Progenitor cell of endocrine pancreas (in vitro differentiated cells): ENCODE data around the gene C1QTNF3. TPM values are rescaled to one million over a fixed set of nuclear protein-coding genes. Genes with fewer than 3 reads are reported as not detected.
A peak's percentile ranks its signal among the peaks of the same experiment; 100 is the strongest.
"Not testable (repeated sequence)": the region's sequence is repeated elsewhere in the genome, so short reads cannot be mapped to it uniquely, and the experiment has no call there.

Experiments
- DNase-seq: peaks from one replicate; pipeline ENCODE4 v3.0.0; 2021; ENCODE audit warnings: low spot score; ENCODE audit not compliant: unreplicated experiment
- H3K27ac Mint-ChIP-seq: 2 replicates; pipeline ENCODE4 v1.8.0; 2021; ENCODE audit warnings: mild to moderate bottlenecking, moderate library complexity, mixed read lengths
- H3K27me3 Mint-ChIP-seq: 2 replicates; pipeline ENCODE4 v1.8.0; 2021; ENCODE audit warnings: mixed read lengths
- H3K36me3 Mint-ChIP-seq: 2 replicates; pipeline ENCODE4 v1.8.0; 2022; ENCODE audit warnings: mixed read lengths; ENCODE audit not compliant: insufficient read depth
- H3K4me1 Mint-ChIP-seq: 2 replicates; pipeline ENCODE4 v1.8.0; 2021; ENCODE audit warnings: low read depth, mixed read lengths
- H3K4me3 Mint-ChIP-seq: 2 replicates; pipeline ENCODE4 v1.8.0; 2021; ENCODE audit warnings: low read depth, mild to moderate bottlenecking, moderate library complexity, mixed read lengths
- H3K9me3 Mint-ChIP-seq: 2 replicates; pipeline ENCODE4 v1.8.0; 2021; ENCODE audit warnings: low read depth, mixed read lengths
- CTCF ChIP-seq: fragments of 200-600 bp; sonication (generic); IDR thresholded peaks from one replicate; pipeline ENCODE4 v1.5.0; 2021; ENCODE audit warnings: antibody characterized with exemption, mild to moderate bottlenecking; ENCODE audit not compliant: unreplicated experiment
- total RNA-seq: library from RNA; stranded (reverse); gene quantifications from 2 replicates; pipeline ENCODE4 v1.2.1, GENCODE V29; 2021

The C1QTNF3 gene
- total RNA-seq, 1 donor from 2014 or later: 9.6 TPM

DNA sequence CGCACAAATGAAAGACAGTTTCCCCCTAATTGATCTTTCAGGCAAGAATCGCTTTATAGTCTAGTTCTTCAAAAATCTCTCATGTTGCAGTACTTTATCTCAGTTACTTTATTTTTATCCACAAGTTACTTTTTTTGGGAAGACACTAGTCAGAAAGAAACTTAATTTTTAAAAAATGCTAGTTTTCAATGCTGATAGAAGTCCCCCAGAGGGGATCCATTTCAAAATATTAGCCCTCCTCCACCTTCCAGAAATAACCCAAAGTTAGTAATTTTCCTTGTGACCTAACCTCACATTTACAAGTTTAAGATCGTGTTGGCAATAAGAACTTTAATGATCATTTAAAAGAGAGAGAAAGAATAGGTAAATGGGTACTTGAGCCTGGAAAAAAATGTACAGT is 11.0 kb downstream of the C1QTNF3 start:
- H3K4me1 Mint-ChIP-seq: peaks cover 1% of the 10 kb centered on the region

DNA sequence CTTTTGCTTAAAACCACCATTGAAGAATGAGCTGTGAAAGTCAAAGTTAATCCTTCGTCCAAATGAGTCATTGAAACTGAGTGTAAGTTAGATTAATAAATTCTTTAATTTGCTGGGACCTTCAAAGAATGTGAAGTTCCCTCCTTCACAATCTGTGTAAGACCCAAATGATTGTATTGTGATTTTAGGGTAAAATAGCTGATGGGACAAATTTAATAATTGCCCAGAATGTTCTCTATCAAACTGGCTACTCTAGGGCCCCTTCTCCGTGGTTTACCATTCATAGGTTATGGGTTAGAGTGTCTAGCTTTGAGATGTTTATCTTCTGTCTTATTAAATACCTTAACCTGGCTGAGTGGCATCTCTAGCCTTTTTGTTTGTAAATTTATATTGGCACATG is 11.9 kb downstream of the C1QTNF3 start:
- TF ChIP-seq CTCF: no peak
- H3K4me3 Mint-ChIP-seq: no peak overlapping the region
- no peaks in the 10 kb centered on the region for H3K27me3 Mint-ChIP-seq
- no peak overlapping the region for H3K27ac Mint-ChIP-seq
- H3K9me3 Mint-ChIP-seq: no peaks in the 10 kb centered on the region
- peaks cover 1% of the 10 kb centered on the region for H3K4me1 Mint-ChIP-seq
- H3K36me3 Mint-ChIP-seq: peaks cover 29% of the 10 kb centered on the region
- no peak for DNase-seq

More for the DNA sequence above, 11.0 kb downstream of the C1QTNF3 start:
- no peak overlapping the region for H3K27ac Mint-ChIP-seq
- DNase-seq: no peak
- no peaks in the 10 kb centered on the region for H3K27me3 Mint-ChIP-seq
- H3K4me3 Mint-ChIP-seq: no peak overlapping the region
- peaks cover 28% of the 10 kb centered on the region for H3K36me3 Mint-ChIP-seq
- no peaks in the 10 kb centered on the region for H3K9me3 Mint-ChIP-seq
- TF ChIP-seq CTCF: no peak

- H3K27me3 Mint-ChIP-seq, DNase-seq, H3K4me3 Mint-ChIP-seq, H3K4me1 Mint-ChIP-seq, H3K9me3 Mint-ChIP-seq: not testable (repeated sequence)
- peak overlapping the region; percentile 29 for H3K27ac Mint-ChIP-seq
- H3K36me3 Mint-ChIP-seq: peaks cover 28% of the 10 kb centered on the region
Observed at GRCh38 chr5:34030585-34030984, 12.4 kb downstream of the C1QTNF3 start.

GRCh38 chr5:34030048-34030447 is 13.0 kb downstream of the C1QTNF3 start:
- H3K4me3 Mint-ChIP-seq: no peak overlapping the region
- TF ChIP-seq CTCF: no peak
- no peak for DNase-seq

DNA sequence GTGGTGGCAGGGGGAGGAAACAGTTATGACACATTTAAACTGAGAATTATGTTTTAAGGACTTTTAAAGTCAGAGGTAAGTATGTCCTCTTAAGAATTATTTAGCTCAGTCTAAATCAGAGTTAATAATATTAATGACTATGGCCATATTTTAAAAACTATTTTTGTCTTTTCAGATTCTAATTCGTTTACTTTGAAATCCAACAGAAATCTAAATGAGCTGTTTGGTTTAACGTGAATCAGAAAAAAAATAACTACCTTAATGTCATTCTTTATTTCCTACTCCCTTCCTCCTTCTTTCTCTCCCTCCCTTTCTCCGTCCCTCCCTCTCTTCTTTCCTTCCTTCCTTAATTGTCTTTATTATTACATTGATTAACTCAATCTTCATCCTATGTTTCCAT is 14.7 kb downstream of the C1QTNF3 start:
- H3K27me3 Mint-ChIP-seq: no peaks in the 10 kb centered on the region
- H3K27ac Mint-ChIP-seq: no peak overlapping the region
- H3K4me3 Mint-ChIP-seq: no peak overlapping the region
- no peaks in the 10 kb centered on the region for H3K9me3 Mint-ChIP-seq
- peaks cover 21% of the 10 kb centered on the region for H3K36me3 Mint-ChIP-seq
- no peak for TF ChIP-seq CTCF
- H3K4me1 Mint-ChIP-seq: no peaks in the 10 kb centered on the region
- no peak for DNase-seq

More at GRCh38 chr5:34030048-34030447, 13.0 kb downstream of the C1QTNF3 start:
- H3K27me3 Mint-ChIP-seq: no peaks in the 10 kb centered on the region
- H3K4me1 Mint-ChIP-seq: peaks cover 1% of the 10 kb centered on the region
- H3K27ac Mint-ChIP-seq: no peak overlapping the region
- H3K36me3 Mint-ChIP-seq: peaks cover 25% of the 10 kb centered on the region
- H3K9me3 Mint-ChIP-seq: no peaks in the 10 kb centered on the region

DNA sequence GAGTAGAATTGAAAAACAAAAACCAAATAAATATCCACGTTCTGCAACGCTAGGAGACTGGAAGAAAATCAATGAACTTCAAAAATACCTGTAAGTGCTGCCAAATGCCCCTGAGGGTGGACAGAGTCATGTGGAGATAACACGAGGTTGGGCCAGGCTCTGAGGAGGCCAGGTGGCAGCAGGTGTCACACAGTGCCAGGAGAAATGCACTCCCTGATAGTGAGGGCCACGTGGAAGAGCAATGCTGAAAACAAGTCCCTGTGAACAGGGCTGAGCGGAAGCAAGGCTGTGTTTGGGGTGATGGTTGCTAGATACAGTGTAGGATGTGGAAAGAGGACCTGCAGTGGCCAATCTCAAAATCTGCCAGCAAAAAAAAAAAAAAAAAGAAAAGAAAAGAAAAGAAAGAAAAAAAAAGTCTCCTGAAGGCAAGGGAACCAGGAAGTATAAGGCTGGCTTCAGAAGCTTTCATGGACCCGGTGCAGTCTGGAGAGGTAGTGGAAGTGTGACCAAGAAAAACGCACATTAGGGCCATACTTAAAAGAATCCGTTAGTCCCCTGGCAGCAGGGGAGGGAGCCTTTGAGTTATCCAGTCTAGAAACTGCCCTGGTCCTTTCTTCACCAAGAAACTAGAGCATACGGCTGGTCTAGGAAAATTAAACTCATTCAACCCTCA is 16.8 kb downstream of the C1QTNF3 start:
- no peak for TF ChIP-seq CTCF
- Mint-ChIP-seq H3K27ac (no peak overlapping the region), H3K4me3 (no peak overlapping the region), H3K27me3 (no peaks in the 10 kb centered on the region), H3K9me3 (no peaks in the 10 kb centered on the region), H3K36me3 (peaks cover 20% of the 10 kb centered on the region), H3K4me1 (peaks cover 2% of the 10 kb centered on the region)
- no peak for DNase-seq
